Stimulated activated CD4-positive, alpha-beta T cell treated with anti-CD3 and anti-CD28 coated beads, Interleukin-4, amount 100 ng/mL, for 48 hours (primary cell): ENCODE results near the gene ZNF211.

Experiments
- DNase-seq, 2 donors: peaks; one replicate each; pipeline ENCODE4 v3.0.0-alpha.2; 2020; ENCODE audit warnings: low read depth in 2 of 2

ZNF211 gene

DNA sequence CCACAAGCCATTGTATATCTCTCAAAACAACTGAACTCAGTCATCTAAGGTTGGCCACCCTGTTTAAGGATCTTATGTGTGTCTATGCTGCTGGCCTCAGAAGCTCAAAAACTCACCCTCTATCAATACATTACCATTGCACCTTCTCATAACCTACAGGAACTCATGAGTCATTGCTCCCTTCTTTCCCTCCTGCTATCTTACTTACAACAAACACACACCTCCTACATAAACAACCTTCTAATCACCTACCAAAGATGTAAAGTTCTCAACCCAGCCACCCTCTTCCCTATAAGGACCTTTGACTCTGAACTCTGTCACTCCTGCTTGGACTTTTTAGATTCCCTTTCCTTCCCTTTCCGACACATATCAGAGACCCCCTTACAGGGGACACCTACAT lies 22.5 kb downstream of the ZNF211 start:
- DNase-seq: no peak

- no peak for DNase-seq
These were observed 23.4 kb downstream of the ZNF211 start for GRCh38 chr19:57656346-57656745.

DNA sequence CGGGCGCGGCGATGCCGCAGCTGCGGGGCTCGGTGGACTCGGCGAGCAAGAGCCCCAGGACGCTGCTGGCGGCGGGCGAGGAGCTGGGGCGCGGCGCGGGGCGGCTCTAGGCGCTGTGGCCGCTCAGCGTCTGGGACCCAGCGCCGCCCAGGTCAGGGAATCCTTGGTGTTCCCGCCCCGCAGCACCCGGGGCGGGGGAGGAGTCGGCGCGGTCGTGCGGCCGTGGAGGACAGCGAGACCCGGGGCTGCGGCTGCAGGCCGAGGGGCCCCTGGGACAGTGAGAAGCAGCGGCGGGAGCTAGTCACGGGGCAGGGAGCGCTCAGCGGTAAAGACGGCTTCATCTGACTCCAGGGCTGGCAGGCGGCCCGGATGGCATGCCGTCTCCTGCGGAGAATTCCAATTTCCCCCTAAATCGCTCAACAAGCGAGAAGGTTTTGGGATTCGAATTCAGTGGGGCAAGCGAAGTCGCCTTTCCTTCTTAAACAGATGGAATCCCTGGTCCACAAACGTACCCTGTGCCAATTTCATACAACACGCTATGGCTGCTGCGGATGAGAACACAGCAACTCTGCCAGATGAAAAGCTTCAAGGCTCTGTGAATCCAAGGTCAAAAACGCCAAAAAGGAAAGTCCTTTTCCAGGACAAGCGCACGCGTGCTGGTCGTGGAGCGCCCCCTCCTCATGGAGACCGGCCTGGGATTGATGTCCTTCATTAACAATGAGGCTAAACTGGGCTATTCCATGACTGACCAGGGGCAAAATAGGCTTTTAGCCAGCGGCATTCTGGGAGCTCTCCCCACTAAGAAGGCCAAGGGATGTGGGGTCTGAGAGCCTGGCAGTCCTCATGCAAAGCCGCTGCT lies 31.5 kb downstream of the ZNF211 start:
- no peak for DNase-seq

DNA sequence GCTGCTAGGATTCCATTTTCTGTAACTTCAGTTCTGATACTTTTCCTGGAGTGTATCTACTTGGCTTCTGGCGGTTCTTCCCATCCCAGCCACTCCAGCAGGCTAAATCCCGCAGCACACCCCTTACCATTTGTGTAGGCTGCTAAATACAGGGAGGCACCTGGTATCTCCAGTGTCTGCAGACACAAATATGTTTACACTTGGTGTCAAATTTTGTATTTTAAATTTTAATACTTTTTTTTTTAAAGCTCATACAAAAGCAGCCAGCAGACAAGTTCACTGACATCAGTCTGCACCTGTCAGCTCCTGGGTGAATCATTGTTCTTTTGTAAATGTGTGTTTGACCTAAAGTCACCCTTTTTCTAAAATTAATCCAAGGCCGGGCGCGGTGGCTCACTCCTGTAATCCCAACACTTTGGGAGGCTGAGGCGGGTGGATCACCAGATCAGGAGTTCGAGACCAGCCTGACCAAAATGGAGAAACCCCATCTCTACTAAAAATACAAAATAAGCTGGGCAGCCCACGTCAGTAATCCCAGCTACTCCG lies 32.4 kb downstream of the ZNF211 start:
- no peak for DNase-seq

- no peak for DNase-seq
These were observed 34.3 kb downstream of the ZNF211 start for GRCh38 chr19:57667228-57667627.

DNA sequence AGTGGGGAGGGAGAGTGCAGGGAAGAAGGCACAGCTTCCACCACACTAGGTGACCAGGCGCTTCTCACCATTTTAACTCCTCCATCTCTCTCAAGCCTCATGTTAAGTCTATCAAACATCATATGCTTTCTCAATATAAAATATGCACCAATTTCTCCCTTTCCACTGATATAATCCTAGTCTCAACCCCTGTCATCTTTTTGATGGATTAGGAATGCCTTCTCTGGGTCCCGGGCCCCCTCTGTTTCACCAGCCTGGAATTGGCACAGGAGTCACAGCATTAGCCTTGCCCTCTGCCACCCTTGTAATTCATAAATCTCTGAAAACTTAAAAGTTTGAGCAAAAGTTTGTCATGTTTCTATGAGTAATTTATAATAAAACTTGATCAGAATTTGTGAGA lies 35.7 kb downstream of the ZNF211 start, which contains the start of gene ZSCAN4:
Gene ZSCAN4 (plus strand): TSS at position 301 of the 400 bp plus-strand sequence. CDS start 7,211 bp downstream, outside the sequence.
- no peak for DNase-seq

- DNase-seq: no peak
These were observed 38.3 kb downstream of the ZNF211 start for GRCh38 chr19:57671124-57671895.

DNA sequence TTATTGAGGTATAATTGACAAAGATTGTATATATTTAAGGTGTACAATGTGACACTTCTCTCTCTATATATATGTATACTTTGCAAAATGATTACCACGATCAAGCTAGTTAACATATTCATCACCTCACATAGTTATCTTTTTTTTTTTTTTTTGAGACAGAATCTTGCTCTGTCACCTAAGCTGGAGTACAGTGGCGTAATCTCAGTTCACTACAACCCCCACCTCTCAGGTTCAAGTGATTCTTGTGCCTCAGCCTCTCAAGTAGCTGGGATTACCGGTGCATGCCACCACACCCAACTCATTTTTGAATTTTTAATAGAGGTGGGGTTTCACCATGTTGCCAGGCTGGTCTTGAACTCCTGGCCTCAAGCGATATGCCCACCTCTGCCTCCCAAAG lies 39.5 kb downstream of the ZNF211 start:
- no peak for DNase-seq

DNA sequence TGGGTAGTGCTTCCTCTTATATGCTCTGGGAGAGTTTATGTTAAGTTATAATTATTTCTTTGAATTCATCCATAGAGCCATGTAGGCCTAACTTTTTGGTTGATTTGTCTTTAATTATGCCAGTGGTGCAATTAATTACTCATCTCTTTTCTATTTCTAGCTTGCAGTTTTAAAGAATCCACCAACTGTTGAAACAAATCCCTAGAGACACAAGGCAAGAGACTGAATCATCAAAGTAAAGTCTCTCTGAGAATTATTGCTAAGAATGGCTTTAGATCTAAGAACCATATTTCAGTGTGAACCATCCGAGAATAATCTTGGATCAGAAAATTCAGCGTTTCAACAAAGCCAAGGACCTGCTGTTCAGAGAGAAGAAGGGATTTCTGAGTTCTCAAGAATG lies 42.9 kb downstream of the ZNF211 start:
- no peak for DNase-seq

DNA sequence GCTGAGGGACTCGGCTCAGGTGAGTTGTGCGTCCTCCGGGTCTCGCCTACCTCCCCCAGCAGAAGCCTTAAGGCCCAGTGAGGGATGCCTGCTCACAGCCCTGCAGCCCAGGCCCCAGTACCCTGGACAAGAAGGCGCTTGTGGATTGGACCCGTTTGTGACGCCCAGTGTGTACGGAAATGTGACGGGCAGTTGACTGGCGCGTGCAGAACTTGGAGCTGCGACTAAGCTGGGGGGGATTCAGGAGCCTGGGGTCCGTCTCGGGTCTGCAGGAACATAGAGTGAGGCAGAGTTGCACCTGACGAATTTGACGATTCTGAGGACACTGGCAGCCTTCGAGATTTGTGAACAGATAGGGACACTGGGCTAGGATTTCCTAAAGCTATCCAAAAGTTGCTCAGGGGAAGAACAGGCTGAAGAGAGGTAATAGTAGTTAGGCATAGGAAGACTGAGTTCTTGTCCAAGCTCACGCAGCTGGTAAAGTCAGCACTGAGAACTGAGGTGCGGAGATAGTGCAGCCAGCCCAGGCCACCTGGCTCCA lies 49.3 kb downstream of the ZNF211 start:
- DNase-seq: no peak

DNA sequence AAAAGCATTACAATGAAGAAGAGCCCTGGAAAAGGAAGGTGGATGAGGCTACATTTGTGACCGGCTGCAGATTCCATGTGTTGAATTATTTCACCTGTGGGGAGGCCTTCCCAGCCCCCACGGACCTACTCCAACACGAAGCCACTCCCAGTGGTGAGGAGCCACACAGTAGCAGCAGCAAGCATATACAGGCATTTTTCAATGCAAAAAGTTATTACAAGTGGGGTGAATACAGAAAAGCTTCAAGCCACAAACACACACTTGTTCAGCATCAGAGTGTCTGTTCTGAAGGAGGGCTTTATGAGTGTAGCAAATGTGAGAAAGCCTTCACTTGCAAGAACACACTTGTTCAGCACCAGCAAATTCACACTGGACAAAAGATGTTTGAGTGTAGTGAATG lies 53.8 kb downstream of the ZNF211 start:
- DNase-seq: no peak

DNA sequence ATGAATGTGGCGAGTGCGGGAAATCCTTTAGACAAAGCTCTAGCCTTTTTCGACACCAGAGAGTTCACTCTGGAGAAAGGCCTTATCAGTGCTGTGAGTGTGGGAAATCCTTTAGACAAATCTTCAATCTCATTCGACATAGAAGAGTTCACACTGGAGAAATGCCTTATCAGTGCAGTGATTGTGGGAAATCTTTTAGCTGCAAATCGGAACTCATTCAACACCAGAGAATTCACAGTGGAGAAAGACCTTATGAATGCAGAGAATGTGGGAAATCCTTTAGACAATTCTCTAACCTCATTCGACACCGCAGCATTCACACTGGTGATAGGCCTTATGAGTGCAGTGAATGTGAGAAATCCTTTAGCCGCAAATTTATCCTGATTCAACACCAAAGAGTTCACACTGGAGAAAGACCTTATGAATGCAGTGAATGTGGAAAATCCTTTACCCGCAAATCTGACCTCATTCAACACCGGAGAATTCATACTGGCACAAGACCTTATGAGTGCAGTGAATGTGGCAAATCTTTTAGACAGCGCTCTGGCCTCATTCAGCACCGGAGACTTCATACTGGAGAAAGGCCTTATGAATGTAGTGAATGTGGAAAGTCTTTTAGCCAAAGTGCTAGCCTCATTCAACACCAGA lies 54.5 kb downstream of the ZNF211 start:
- DNase-seq: no peak

DNA sequence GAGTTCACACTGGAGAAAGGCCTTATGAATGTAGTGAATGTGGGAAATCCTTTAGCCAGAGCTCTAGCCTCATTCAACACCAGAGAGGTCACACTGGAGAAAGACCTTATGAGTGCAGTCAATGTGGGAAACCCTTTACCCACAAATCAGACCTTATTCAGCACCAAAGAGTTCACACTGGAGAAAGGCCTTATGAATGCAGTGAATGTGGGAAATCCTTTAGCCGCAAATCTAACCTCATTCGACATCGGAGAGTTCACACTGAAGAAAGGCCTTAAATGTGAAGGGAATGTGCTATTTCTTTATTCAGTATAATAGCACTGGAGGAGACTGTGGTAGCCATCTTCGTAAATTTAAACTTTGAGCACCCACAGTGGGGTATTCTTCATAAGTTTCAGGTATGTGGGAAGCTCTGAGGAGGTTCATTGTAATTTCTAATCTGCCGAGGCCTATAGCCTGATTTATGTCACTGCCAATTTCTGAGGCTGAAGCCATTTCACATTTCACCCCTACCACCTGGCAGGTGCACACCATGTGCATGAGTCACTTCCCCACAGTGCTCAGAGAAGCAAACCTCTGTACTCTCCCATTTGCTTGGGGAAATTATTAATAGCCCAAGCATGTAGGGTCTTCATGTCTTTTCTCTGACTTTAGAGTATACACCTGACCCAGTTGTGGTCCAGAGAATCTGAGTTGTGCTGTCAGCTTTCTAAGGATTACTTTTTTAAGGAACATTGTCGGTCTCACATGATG lies 55.2 kb downstream of the ZNF211 start:
- DNase-seq: no peak

- no peak for DNase-seq
These were observed 56.8 kb downstream of the ZNF211 start for GRCh38 chr19:57689750-57690149.
